ENCODE measurements around the gene CMIP. TPM values are rescaled to one million over a fixed set of nuclear protein-coding genes. Genes with fewer than 3 reads are reported as not detected.

CMIP gene
- total and polyA plus RNA-seq, 7 donors = 11.0 to 60.3 (median 20.4) TPM

GRCh38 chr16:81671738-81672597 lies 227.4 kb downstream of the CMIP start:
- no peaks in the 10 kb centered on the region for H3K9me3 ChIP-seq
- TF ChIP-seq POLR2A (IDR thresholded peaks at IDR 0.05) (no peak), CTCF (IDR thresholded peaks at IDR 0.05) (no peak), POLR2AphosphoS5 (IDR thresholded peaks at IDR 0.05) (no peak), EP300 (IDR thresholded peaks at IDR 0.05) (no peak)
- H3K4me3 ChIP-seq = no peak overlapping the region
- peaks cover 17 to 55% (median 23%) of the 10 kb centered on the region in 4 donors for H3K36me3 ChIP-seq
- DNase-seq = no peak
- 94 to 95% methylated on average over 14 of the region's 14 CpGs for WGBS, 2 donors
- no peak overlapping the region for H3K27ac ChIP-seq
- intact Hi-C loops (cut with DNase I) = no loop called here
- no peaks in the 10 kb centered on the region for H3K27me3 ChIP-seq
- peaks cover 0 to 31% (median 14%) of the 10 kb centered on the region in 4 donors for H3K4me1 ChIP-seq

GRCh38 chr16:81673432-81673831 lies 228.8 kb downstream of the CMIP start:
- Histone ChIP-seq H3K4me1 (peaks cover 0 to 19% (median 3%) of the 10 kb centered on the region in 4 donors), H3K4me3 (no peak overlapping the region), H3K36me3 (peaks cover 19 to 59% (median 24%) of the 10 kb centered on the region in 4 donors), H3K27ac (no peak overlapping the region), H3K27me3 (no peaks in the 10 kb centered on the region), H3K9me3 (no peaks in the 10 kb centered on the region)
- 94% methylated on average over 7 of the region's 7 CpGs for WGBS, 2 donors
- TF ChIP-seq CTCF (IDR thresholded peaks at IDR 0.05) (no peak), EP300 (IDR thresholded peaks at IDR 0.05) (no peak), POLR2A (IDR thresholded peaks at IDR 0.05) (no peak), POLR2AphosphoS5 (IDR thresholded peaks at IDR 0.05) (no peak)
- intact Hi-C loops (cut with DNase I) = no loop called here
- DNase-seq = no peak

GRCh38 chr16:81675662-81676061 lies 231.1 kb downstream of the CMIP start:
- Histone ChIP-seq H3K27ac (no peak overlapping the region), H3K4me3 (no peak overlapping the region), H3K4me1 (peaks cover 0 to 42% (median 18%) of the 10 kb centered on the region in 4 donors), H3K27me3 (no peaks in the 10 kb centered on the region), H3K9me3 (no peaks in the 10 kb centered on the region), H3K36me3 (peaks cover 18 to 68% (median 20%) of the 10 kb centered on the region in 4 donors)
- no peak for DNase-seq
- intact Hi-C loops (cut with DNase I) = no loop called here
- TF ChIP-seq POLR2AphosphoS5 (IDR thresholded peaks at IDR 0.05) (no peak), POLR2A (IDR thresholded peaks at IDR 0.05) (no peak), CTCF (IDR thresholded peaks at IDR 0.05) (no peak), EP300 (IDR thresholded peaks at IDR 0.05) (no peak)
- WGBS, 2 donors = 87 to 89% methylated on average over 3 of the region's 3 CpGs

- H3K9me3 ChIP-seq = no peaks in the 10 kb centered on the region
- TF ChIP-seq EP300 (IDR thresholded peaks at IDR 0.05) = no peak
- no peak for TF ChIP-seq CTCF (IDR thresholded peaks at IDR 0.05)
- no peak for TF ChIP-seq POLR2AphosphoS5 (IDR thresholded peaks at IDR 0.05)
- TF ChIP-seq POLR2A (IDR thresholded peaks at IDR 0.05) = no peak
- H3K27me3 ChIP-seq = no peaks in the 10 kb centered on the region
- WGBS, 2 donors = 83 to 84% methylated on average over 19 of the region's 19 CpGs
- H3K4me3 ChIP-seq = no peak overlapping the region
- intact Hi-C loops (cut with DNase I) = no loop called here
- H3K27ac ChIP-seq = peak overlapping the region in 1 of 4 donors; percentile 1
- H3K4me1 ChIP-seq = peaks cover 0 to 46% (median 21%) of the 10 kb centered on the region in 4 donors
- H3K36me3 ChIP-seq = peaks cover 12 to 68% (median 16%) of the 10 kb centered on the region in 4 donors
- DNase-seq = no peak
Observed at GRCh38 chr16:81676066-81676882, 231.7 kb downstream of the CMIP start.

Measured in sigmoid colon (tissue), 7 donors.